Smooth muscle cell (in vitro differentiated cells): Measurements from ENCODE around the gene TFF2. TPM values are rescaled to one million over a fixed set of nuclear protein-coding genes. Genes with fewer than 3 reads are reported as not detected.

Experiments
- DNase-seq: peaks from one replicate; lab custom pipeline; 2025; ENCODE audit not compliant: unreplicated experiment; lab: John Stamatoyannopoulos, UW
- H2AFZ ChIP-seq: fragments of 200-600 bp; sonication (generic); 2 replicates; pipeline ENCODE4 v1.6.0; 2016; ENCODE audit warnings: antibody characterized with exemption, low read depth, mild to moderate bottlenecking
- H3F3A ChIP-seq: fragments of 200-600 bp; sonication (generic); 2 replicates; pipeline ENCODE4 v1.6.0; 2017; ENCODE audit warnings: antibody characterized with exemption, low read depth
- H3K27ac ChIP-seq: fragments of 200-600 bp; sonication (generic); 2 replicates; pipeline ENCODE4 v1.5.1; 2016; ENCODE audit warnings: low read depth, mild to moderate bottlenecking
- H3K27me3 ChIP-seq: fragments of 200-600 bp; sonication (generic); 2 replicates; pipeline ENCODE4 v1.6.1; 2016; ENCODE audit warnings: low read depth, mild to moderate bottlenecking
- H3K36me3 ChIP-seq: fragments of 200-600 bp; sonication (generic); 2 replicates; pipeline ENCODE4 v1.5.1; 2016; ENCODE audit warnings: low read depth
- H3K4me1 ChIP-seq: fragments of 200-600 bp; sonication (generic); 2 replicates; pipeline ENCODE4 v1.5.1; 2016; ENCODE audit warnings: low read depth
- H3K4me2 ChIP-seq: fragments of 200-600 bp; sonication (generic); 2 replicates; pipeline ENCODE4 v1.6.0; 2016; ENCODE audit warnings: mild to moderate bottlenecking
- H3K4me3 ChIP-seq: fragments of 200-600 bp; sonication (generic); 2 replicates; pipeline ENCODE4 v1.5.1; 2016; ENCODE audit warnings: mild to moderate bottlenecking
- H3K79me2 ChIP-seq: fragments of 200-600 bp; sonication (generic); 2 replicates; pipeline ENCODE4 v1.6.0; 2016; ENCODE audit warnings: low read depth, mild to moderate bottlenecking
- H3K9ac ChIP-seq: fragments of 200-600 bp; sonication (generic); 2 replicates; pipeline ENCODE4 v1.6.0; 2016; ENCODE audit warnings: low read depth
- H3K9me3 ChIP-seq: fragments of 200-600 bp; sonication (generic); replicated peaks from 2 replicates; pipeline ENCODE4 v1.5.1; 2016; ENCODE audit warnings: low read depth
- H4K20me1 ChIP-seq: fragments of 200-600 bp; sonication (generic); 2 replicates; pipeline ENCODE4 v1.6.0; 2016; ENCODE audit warnings: low read depth
- CTCF ChIP-seq: fragments of 200-600 bp; sonication (generic); IDR thresholded peaks from 2 replicates; pipeline ENCODE4 v1.5.1; 2017; ENCODE audit warnings: borderline replicate concordance, mild to moderate bottlenecking, antibody characterized with exemption; ENCODE audit not compliant: insufficient read depth, poor library complexity, severe bottlenecking
- WGBS: methylation state at CpG from one replicate; pipeline ENCODE4 v1.1.7; 2016; ENCODE audit warnings: low lambda C conversion rate; 5-methylcytosine and 5-hydroxymethylcytosine counted together
- polyA plus RNA-seq: library from polyadenylated mRNA; unstranded; fragments of >200 nt; fragmentation: Nextera tagmentation; extraction: Ambion mirVana; gene quantifications from 2 replicates; pipeline ENCODE4 v1.2.1, GENCODE V29; 2016
- total RNA-seq: library from RNA; depleted of rRNA; stranded (reverse); fragments of >200 nt; gene quantifications from 2 replicates; pipeline ENCODE4 v1.2.3, GENCODE V29; 2014

Gene TFF2
- total and polyA plus RNA-seq, 2 experiments from 2014 or later, result not detected

GRCh38 chr21:42311160-42311559 lies 39.6 kb downstream of the TFF2 start:
- no peak for DNase-seq
- Histone ChIP-seq H3K27me3 (no peaks in the 10 kb centered on the region), H3K9me3 (no peaks in the 10 kb centered on the region), H3F3A (no peaks in the 10 kb centered on the region), H4K20me1 (no peaks in the 10 kb centered on the region), H3K4me1 (peaks cover 8% of the 10 kb centered on the region), H3K4me3 (no peak overlapping the region), H3K9ac (no peak overlapping the region), H3K36me3 (no peaks in the 10 kb centered on the region), H3K79me2 (no peaks in the 10 kb centered on the region), H3K4me2 (no peak overlapping the region), H3K27ac (no peak overlapping the region), H2AFZ (no peak overlapping the region)
- no peak for TF ChIP-seq CTCF
- 95% methylated on average over 14 of the region's 14 CpGs for WGBS

DNA sequence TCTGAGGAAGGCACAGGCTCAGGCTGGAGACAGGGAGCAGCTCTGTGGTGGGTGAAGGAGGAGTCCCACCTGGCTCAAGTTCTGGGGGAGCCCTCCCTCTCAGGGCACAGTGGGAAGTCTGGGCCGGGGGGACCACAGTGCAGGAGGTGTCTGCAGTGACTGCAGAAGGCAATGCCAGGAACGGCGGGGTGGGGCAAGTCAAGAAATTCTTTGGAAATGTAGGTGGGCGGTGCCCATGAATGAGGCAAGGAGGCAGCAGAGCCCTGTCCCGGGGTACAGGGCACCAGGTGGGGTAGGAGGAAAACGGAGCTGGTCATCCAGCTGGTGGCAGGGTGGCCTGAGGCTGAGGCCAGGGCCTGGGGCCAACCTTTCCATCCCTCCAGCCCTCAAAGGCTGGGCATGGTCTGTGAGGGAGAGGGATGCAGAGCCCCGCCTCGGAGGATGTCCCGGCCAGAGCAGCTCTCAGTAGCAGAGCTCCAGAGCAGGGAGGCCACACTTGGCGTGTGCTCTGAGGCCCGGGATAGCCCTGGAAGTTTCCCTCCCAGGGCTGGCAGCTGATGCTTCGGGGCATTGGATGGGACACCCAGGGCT lies 40.3 kb downstream of the TFF2 start:
- Histone ChIP-seq H3K27ac (no peak overlapping the region), H3K4me3 (no peak overlapping the region), H2AFZ (no peak overlapping the region), H3K9me3 (no peaks in the 10 kb centered on the region), H3F3A (no peaks in the 10 kb centered on the region), H3K4me2 (no peak overlapping the region), H3K9ac (no peak overlapping the region), H3K79me2 (no peaks in the 10 kb centered on the region), H3K27me3 (no peaks in the 10 kb centered on the region), H4K20me1 (no peaks in the 10 kb centered on the region), H3K36me3 (no peaks in the 10 kb centered on the region), H3K4me1 (peaks cover 4% of the 10 kb centered on the region)
- 91% methylated on average over 12 of the region's 12 CpGs for WGBS
- no peak for DNase-seq
- TF ChIP-seq CTCF, result no peak

- no peaks in the 10 kb centered on the region for H3K79me2 ChIP-seq
- H4K20me1 ChIP-seq, result no peaks in the 10 kb centered on the region
- no peak overlapping the region for H3K4me3 ChIP-seq
- H3K9ac ChIP-seq, result no peak overlapping the region
- no peaks in the 10 kb centered on the region for H3K9me3 ChIP-seq
- DNase-seq, result peak; percentile 19
- TF ChIP-seq CTCF, result peak; percentile 85
- H3K27me3 ChIP-seq, result no peaks in the 10 kb centered on the region
- no peaks in the 10 kb centered on the region for H3K36me3 ChIP-seq
- no peaks in the 10 kb centered on the region for H3K4me1 ChIP-seq
- H3K4me2 ChIP-seq, result peak overlapping the region; percentile 77
- no peaks in the 10 kb centered on the region for H3F3A ChIP-seq
- WGBS, result 18% methylated on average over 22 of the region's 22 CpGs
- H2AFZ ChIP-seq, result no peak overlapping the region
- H3K27ac ChIP-seq, result no peak overlapping the region
Measured at GRCh38 chr21:42309753-42310213, 41.0 kb downstream of the TFF2 start.
